Erythroblast (primary cell): Measurements from ENCODE around the gene MPPED2.

Source experiments
- GATA1 ChIP-seq: IDR thresholded peaks from 2 replicates; pipeline ENCODE4 v1.6.1; 2011; ENCODE audit warnings: low read depth, mild to moderate bottlenecking, control low read depth, low read length, moderate library complexity
- POLR2A ChIP-seq: IDR thresholded peaks from 2 replicates; pipeline ENCODE4 v1.6.1; 2011; ENCODE audit warnings: mild to moderate bottlenecking, low read length

GRCh38 chr11:30527566-30527965 lies 58.6 kb downstream of the MPPED2 start:
- TF ChIP-seq POLR2A: no peak
- TF ChIP-seq GATA1: no peak
